GM18502 (cell line): ENCODE results near the gene CTSA.
"Not testable (repeated sequence)": the region's sequence is repeated elsewhere in the genome, so short reads cannot be mapped to it uniquely, and the experiment has no call there.

Experiments used
- ATAC-seq: cut with Tn5 transposase; IDR thresholded peaks from one replicate; pipeline ENCODE4 v1.9.1; 2021; ENCODE audit warnings: mild to moderate bottlenecking; ENCODE audit not compliant: unreplicated experiment, poor library complexity

Gene CTSA

DNA sequence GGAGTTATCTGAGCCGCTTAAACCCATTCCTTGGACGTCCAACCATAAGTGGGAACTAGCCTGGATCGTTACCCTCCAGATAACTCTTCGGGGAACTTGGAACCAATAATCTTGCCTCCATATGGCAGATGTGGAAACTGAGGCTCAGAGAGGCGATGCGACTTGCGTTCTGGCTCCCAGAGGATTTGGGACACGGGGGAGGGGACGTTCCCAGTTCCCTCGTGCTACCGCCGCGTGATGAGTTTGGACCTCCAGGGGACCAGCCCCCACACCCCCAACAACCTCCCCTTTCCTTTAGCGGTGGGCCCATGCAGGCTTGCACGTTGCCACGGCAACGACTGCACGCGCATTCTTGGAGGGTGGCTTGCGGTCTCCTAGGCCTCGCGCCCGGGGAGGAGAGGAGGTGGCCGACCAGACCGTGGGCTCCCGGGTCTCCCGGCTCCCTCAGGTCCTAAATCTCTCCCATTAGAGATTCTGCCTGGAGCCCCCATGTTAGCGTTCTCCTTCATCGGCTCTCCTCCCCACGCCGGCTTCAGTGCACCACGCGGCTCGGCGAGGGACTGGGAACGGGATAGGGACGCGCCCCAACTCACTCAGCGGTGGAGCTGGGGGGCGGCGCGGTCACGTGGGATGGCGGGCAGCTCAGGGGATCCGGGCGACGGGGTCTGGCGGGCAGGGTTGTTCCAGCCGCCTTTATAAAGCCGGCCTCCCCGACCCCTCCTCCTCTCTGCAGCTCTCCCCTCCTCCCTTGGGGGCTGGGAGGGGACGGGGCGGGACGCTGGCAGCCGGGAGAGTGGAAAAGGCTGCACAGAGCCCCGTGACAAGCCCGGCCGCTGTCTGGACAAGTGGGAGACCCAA is 20.6 kb downstream of the CTSA start, which contains the start of gene PLTP:
PLTP (minus strand) TSS at position 670 of the 858 bp plus-strand sequence. CDS start 703 bp downstream, outside the sequence.
- ATAC-seq: no peak

DNA sequence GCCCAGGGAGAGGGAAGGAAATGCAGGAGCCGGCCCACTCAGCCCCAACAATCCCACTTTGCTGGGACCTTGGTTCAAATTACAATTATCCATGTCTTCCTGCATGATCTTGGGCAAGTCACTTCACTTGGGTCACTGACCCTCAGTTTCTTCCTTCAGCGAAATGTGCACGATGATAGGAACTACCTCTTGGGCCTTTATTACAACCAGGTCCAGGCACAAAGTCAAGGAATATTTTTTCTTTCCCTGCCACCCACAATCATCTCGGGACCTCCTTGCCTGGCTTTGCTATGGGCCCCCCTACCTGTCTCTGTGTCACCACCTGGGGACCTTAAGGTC is 21.2 kb downstream of the CTSA start:
- ATAC-seq: no peak

DNA sequence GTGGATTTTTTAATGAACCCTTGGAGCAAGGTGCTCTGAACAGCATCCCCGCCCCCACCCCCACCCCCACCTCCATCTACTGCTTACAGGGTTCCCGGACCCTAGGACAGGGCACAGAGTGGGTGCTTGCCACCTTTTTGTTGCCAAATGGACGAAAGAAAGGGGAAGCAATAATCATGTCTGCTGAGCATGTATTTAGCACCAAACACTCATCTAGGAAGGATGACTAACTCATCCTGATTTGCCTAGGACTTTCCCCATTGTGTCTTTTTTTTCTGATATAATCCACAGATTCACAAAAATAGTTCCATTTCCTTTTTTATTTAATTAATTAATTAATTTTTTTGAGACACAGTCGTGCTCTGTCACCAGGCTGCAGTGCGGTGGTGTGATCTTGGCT is 22.0 kb downstream of the CTSA start:
- ATAC-seq: no peak

DNA sequence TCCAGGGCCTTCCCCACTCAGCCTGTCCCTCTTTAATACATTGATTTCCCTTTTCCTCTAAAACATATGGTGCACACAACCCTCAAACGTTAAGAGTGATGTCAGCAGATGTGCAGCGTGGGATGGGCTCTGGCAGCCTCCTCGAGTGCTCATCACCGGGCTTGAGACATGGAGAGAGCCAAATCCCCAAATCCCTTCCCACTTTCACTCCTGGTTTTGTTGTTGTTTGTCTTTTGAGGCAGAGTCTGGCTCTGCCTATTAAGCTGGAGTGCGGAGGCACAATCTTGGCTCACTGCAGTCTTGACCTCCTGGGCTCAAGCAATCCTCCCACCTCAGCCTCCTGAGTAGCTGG is 26.6 kb downstream of the CTSA start:
- ATAC-seq: no peak

DNA sequence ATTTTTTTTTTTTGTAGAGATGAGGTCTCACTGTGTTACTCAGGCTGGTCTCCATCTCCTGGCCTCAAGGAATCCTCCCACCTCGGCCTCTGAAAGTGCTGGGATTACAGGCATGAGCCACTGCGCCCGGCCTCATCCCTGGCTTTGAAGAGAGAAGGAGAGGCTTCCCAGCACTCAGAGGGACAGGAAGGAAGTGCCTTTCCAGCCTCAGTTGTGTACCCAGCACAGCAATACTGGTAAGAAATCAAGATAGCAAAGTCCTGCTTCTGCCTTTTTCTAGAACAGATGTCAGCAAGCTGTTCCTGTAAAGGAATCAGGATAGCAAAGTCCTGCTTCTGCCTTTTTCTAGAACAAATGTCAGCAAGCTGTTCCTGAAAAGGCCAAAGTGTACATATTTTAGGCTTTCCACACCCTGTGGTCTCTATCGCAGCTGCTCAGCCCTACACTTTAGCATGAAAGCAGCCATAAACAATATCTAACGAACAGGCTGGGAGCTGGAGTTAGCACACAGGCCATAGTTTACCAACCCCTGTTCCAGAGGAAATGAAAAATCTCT is 27.1 kb downstream of the CTSA start:
- no peak for ATAC-seq

DNA sequence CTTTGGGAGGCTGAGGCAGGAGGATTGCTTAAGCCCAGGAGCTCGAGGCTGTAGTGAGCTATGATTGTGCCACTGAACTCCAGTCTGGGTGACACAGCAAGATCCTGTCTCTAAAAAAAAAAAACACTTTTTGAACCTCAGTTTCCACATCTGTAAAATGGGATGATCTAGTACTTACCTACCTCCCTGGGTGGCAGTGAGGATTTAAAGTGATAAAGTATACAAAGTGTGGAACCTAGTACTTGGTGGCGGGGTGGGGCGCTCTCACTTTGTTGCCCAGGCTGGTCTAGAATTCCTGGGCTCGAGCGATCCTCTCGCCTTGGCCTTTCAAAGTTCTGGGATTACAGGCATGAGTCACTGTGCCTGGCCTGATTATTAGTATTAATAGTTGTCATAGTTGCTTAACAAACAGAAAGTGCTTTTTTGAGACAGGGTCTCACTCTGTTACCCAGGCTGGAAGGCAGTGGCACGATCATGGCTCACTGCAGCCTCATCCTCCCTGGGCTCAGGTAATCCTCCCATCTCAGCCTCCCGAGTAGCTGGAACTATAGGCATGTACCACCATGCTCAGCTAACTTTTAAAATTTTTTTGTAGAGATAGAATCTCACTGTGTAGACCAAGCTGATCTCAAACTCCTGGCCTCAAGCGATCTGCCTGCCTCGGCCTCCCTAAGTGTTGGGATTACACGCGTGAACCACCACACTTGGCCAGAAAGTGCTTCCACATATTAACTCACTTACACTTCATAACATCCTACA is 27.8 kb downstream of the CTSA start:
- ATAC-seq: no peak

DNA sequence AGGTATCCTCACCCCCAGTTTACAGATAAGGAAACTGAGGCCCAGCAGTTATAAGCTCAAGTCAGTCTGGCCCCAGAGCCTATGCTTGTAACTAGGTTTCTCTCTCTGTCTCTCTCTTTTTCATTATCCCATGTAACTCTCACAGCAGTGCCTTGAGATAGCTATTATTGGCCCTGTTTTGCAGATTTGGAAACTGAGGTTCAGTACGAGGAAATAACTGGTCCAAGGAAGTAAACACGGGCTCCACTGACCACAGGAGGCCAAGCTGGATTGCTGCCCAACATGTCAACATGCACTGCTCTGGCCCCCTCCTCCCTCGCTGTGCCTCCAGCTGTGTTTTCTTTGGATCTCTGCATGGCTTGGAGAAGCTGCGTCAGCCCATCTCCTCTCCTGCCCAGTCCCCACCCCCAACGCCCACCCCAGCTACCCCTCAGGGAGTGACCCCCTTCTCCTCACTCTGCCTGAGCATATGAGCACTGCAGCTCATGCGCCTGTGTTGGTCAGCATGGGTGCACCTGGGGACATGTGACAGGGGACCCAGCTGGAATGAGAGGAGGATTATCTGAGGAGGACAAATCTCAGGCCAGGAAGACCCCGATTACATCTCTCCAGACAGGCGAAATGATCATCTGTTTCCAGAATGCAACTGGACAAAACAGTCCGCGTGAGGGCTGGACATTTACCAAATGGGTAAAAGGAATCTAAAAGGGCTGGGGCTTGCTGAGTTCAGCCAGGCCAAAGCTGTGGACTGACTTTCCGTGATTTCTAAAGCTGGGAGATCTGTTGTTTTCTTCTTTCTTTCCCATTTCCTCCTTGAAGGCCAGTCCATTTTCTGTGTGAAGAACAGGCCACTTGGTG is 28.6 kb downstream of the CTSA start:
- ATAC-seq: no peak

DNA sequence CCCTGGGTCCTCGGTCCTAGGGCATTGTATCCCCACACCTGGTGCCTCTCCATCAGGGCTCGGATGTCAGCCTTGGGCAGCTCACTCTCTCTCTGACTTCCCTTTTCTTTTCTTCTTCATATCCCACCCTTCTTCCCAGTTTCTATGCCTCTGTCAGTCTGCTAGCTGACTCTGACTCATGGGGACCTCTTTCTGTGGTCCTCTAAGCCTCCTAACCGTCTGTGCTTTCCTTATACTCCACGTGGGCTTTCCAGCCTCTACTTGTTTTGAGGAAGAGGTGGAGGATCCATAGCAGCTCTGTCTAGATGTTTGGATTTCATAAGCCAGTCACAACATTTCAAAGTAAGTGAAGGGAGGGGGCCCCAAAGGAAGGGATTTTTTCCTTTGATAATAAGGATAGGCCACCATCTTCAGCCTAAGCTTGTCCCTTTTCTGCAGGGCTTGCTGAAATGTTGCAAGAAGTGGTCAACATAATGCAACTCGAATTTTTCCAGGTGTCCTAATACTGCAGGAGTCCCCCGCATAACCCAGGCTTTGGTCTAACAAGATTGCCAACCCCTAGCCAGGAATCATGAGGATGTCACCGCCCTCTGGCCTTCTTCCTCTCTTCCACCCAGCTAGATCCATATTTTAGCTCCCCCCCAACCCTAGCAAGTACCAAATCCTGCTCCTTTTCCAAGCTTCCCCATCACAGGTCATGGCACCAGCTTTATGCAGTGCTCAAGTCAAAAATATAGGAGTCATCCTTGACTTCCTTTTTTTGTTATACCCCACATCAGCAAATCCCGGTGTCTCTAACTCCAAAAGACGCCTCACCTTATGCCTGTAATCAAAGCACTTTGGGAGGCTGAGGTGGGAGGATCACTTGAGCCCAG is 29.6 kb downstream of the CTSA start:
- ATAC-seq: no peak

DNA sequence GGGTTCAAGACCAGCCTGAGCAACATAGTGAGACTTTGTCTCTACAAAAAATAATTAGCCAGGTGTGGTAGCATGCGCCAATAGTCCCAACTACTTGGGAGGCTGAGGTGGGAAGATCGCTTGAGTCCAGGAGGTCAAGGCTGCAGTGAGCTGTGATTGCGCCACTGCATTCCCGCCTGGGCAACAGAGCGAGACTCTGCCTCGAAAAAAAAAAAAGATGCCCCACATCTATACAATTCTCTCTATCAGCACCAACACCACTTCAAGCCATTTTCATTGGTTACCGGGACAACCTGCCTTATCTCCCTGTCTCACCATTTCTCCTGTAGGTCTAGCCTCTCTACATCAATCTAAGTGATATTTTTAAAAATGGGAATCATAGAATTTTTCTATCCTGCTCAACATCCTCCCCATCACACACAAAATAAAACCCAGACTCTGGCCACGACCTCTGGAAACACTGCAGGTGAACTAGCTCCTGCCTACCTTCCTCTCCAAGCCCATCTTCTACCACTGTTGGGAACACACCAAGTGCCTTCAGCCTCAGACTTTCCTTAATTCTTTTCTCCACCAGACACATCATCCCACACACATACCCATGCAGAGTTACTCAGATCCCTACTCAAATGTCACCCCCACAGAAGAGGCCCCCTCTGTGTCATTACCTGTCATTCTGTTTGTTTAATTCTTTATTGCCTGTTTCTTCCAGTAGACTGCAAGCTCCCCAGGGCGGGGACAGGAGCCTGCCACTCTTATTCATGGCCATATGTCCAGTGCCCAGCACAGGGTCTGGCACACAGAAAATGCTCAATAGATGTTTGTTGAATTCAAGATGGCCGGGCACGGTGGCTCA is 30.4 kb downstream of the CTSA start:
- ATAC-seq: no peak

DNA sequence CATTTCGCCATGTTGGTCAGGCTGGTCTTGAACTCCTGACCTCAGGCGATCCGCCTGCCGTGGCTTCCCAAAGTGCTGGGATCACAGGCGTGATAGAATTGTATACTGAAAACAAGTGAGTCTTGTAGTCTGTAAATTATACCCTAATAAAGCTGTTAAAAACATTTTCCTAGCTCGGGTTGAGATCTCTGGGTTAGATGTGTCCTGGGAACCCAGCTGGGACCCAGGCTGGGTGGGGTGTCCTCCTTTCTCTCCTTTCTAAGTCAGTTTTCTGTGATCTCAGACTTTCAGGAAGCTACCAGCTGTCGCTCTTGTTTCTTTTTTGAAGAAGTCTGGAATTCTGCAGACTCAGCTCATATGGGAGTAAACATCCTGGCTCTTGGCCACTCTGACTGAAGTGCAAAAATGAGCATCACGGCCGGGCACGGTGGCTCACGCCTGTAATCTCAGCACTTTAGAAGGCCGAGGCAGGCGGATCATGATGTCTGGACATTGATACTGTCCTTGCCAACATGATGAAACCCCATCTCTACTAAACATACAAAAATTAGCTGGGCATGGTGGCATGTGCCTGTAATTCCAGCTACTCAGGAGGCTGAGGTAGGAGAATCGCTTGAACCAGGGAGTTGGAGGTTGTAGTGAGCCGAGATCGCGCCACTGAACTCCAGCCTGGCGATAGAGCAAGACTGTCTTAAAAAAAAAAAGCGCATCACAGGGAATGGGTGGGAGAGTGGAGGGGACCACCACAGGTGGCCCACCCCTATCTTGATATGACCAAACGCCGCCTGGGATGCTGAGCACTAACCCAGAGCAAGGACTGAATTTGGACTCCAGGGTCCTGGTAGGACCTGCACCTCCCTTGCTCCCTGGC is 33.5 kb downstream of the CTSA start:
- ATAC-seq: no peak

DNA sequence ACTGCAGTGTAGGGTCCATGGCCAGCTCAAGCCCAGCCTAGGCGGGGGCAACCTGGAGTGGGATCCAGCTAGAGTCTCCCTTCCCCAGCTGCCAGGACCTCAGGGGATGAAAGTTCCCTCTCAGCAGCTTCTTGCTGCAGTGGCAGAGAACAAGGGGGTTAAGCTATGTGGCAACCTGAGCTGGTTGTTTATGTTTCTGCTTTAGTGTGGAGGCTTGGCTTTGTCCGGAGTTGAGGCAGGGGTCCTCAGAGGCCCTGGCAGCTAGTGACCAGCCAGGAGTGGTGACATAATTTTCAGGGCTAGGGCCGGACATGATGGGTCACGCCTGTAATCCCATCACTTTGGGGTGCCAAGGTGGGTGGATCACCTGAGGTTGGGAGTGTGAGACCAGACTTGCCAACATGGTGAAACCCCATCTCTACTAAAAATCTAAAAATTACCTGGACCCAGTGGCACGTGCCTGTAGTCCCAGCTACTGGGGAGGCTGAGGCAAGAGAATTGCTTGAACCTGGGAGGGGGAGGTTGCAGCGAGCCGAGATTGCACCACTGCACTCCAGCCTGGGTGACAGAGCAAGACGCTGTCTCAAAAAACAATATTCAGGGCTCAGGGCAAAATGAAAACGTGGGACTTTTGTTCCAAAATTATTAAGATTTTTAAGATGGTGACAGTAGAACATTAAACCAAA is 34.8 kb downstream of the CTSA start:
- ATAC-seq: no peak

DNA sequence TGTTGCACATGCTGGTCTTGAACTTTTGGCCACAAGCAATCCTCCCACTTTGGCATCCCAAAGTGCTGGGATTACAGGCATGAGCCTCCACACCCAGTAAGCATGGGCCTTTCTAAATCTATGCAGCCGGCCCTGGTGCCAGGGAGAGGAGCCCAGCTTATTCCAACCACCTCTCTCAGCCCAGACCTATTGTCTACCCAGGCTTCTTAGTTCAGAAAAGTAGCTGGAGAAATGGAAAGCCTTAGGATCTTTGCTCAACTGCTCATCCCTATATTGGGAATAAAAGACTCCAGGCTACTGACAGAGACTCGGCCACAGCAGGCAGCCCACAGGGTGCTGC is 35.6 kb downstream of the CTSA start:
- no peak for ATAC-seq

DNA sequence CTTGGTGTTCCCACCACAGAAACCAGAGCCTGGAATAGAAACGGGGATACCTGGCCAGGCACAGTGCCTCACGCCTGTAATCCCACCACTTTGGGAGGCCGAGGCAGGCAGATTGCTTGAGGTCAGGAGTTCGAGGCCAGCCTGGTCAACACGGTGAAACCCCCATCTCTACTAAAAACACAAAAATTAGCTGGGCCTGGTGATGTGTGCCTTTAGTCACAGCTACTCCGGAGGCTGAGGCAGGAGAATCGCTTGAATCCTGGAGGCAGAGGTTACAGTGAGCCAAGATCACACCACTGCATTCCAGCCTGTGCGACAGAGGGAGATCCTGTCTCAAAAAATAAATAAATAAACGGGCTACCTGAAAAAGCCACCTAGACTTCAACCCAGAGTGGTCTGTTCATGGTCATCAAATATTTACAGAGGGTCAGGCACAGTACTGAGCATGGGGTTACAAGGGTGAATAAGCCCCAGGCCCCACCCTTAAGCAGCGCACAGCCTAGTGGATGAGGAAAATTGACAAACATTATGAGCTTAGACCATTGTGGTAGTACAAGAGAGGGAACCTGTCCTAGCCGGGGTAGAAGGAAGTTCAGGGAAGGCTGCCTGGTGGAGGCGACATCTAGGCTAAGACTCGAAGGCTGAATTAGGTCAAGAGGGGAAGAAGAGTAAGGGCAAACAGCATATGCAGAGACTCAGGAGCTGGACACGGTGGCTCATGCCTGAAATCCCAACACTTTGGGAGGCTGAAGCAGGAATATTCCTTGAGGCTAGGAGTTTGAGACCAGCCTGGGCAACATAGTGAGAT is 36.1 kb downstream of the CTSA start:
- ATAC-seq: no peak

DNA sequence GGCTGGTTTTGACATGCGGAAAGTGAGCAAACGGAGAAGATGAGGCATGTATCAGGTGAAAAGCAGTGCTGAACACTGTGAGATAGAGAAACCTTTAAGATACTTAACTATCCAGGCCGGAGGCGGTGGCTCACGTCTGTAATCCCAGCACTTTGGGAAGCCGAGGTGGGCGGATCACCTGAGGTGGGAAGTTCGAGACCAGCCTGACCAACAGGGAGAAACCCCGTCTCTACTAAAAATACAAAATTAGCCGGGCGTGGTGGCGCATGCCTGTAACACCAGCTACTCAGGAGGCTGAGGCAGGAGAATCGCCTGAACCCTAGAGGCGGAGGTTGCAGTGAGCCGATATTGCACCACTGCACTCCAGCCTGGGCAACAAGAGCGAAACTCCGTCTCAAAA is 40.5 kb downstream of the CTSA start:
- ATAC-seq: not testable (repeated sequence)

DNA sequence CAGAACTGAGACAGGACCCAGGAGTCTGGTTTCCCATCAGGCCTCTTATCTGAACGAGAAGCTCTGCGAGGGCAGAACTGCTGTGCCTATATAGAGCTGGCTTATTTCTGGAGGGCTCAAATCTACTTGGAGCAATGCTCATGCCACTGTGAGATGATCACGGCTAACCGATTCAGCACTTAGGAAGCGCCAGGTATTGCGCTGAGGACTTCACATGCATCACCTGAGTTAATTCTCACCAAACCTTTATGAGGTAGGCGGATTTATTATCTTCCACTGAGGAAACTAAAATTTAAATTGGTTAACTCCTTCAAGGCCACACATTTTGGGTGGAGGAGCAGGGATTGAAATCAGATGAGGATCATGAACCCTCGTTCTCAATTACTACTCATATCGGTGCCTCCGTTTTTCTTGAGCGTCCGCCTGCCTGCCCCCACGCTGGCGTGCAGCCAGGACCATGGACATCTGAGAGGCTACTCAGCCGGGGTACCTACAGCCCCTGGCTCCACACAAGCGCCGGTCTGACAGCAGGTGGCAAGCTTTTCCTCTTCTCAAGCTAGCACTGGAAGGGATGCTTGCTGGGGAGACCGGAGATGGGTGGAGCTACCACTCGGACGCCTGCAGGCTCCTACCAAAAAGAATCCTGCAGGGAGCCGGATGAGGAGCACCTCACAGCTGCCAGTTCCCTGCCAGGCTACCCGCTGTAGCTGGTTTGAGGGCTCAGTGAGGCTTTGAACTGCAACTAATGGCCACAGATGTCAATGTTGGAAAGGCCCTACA is 42.3 kb downstream of the CTSA start:
- ATAC-seq: peak; percentile 13
